HG02763 (cell line): ENCODE measurements around the gene GYPB.
"Not testable (repeated sequence)": the region's sequence is repeated elsewhere in the genome, so short reads cannot be mapped to it uniquely, and the experiment has no call there.

Source experiments
- ATAC-seq: cut with Tn5 transposase; IDR thresholded peaks from one replicate; pipeline ENCODE4 v1.9.1; 2021; ENCODE audit warnings: mild to moderate bottlenecking, moderate library complexity; ENCODE audit not compliant: unreplicated experiment

GYPB gene

GRCh38 chr4:143950185-143950584 lies 69.0 kb downstream of the GYPB start:
- ATAC-seq = not testable (repeated sequence)

GRCh38 chr4:143947493-143947892 lies 71.7 kb downstream of the GYPB start:
- not testable (repeated sequence) for ATAC-seq
